A549 treated with Hydrocortisone at 1 μM for 4 hours (cell line): ENCODE measurements around the gene TUBB2A. TPM values are rescaled to one million over a fixed set of nuclear protein-coding genes. Genes with fewer than 3 reads are reported as not detected.

Experiments
- total RNA-seq: library from RNA; stranded (reverse); fragments of 200-300 nt; extraction: Qiagen RNA extraction; gene quantifications from 5 replicates; pipeline ENCODE4 v1.2.3, GENCODE V29; 2022

The TUBB2A gene
- total RNA-seq, result 82.8 to 101 TPM (median 92.5 TPM) in 5 replicates

DNA sequence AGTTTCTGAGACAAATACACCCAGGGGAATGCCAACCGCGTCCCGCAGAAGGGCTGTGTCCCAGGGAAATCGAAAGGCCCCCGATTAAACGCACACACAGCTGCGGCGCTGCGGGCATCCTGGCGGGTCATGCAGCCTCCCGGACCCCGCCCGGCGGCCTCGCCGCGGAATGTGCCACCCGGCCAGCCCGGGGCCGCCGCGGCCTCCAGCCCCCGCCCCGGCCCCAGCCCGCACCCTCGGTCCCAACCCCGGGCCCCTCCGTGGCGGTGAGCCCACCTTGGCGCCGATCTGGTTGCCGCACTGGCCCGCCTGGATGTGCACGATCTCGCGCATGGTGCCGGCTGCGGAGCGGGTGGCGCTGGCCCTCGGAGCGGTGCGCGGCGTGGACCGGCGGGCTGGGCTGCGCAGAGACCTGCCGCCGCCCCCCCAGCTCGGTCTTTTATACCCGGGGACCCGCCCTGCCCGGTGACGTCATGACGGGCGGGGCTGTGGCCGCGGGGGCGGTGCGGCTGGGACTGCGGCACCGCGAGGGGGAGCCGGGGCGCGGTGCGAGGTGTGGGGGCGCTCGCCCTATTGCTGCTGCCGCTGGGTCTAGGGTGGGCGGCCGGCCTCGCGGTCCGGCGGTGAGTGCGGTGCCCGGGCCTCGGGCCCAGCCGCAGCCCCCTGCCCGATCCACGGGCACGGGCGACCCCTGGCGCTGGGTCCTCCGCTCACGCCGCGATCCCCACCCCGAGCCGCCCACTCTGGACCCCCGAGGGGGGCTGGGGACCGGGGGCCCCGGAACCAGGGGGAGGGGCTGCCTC lies at the start of gene TUBB2A:
TUBB2A (minus strand) TSS at position 414 of the 803 bp plus-strand sequence; CDS start at position 333, 81 bp downstream.

DNA sequence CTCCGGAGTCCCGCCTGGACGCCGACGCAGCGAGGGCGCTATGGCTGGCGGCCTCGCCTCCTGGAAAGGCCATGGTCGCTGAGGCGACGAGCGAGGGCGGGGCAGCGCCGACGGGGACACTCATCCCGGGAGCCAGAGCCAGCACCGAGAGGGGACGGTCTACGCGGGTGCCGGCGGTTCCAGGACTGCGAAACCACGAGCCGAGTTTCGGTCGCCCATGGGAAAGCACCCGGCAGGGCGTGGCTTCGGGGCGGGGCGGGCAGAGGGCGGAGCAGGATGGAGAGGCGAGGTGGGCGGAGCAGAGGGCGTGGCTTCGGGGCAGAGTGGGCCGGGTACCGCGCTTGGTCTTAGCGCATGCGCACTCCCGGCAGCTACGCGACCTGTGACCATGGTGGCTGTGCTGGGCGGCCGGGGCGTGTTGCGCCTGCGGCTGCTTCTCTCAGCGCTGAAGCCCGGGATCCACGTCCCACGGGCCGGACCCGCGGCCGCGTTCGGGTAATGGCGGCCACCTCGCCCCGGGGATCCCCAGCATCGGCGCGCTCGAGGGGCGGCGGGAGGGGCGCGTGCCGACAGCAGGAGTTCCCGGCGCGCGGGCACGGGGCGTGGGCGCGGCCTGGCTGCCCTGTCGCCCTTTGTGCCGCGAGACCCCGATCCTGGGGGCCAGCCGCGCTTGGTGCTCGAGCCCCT lies 38.8 kb downstream of the TUBB2A start, which contains the start of gene BPHL:
BPHL (plus strand) TSS at position 359 of the 687 bp plus-strand sequence; CDS start at position 389, 30 bp downstream.

Other genes with a start within 250 kb of the TUBB2A start
- gene SERPINB6, start 186.0 kb downstream of the TUBB2A start, total RNA-seq, result 130 to 138 TPM (median 133 TPM) in 5 replicates
- gene NQO2, start 157.7 kb downstream of the TUBB2A start, total RNA-seq, result 53.6 to 79.2 TPM (median 69.5 TPM) in 5 replicates
- 11.4 to 14.5 TPM (median 12.3 TPM) in 5 replicates for gene RIPK1, start 89.0 kb downstream of the TUBB2A start, total RNA-seq
- 17.3 to 24.8 TPM (median 24.4 TPM) in 5 replicates for gene BPHL, start 38.8 kb downstream of the TUBB2A start, total RNA-seq
- gene TUBB2B, start 70.1 kb upstream of the TUBB2A start, total RNA-seq, result 12.7 to 15.3 TPM (median 14.7 TPM) in 5 replicates
- gene PSMG4, start 101.4 kb upstream of the TUBB2A start, total RNA-seq, result 20.8 to 29.6 TPM (median 28.6 TPM) in 5 replicates